ENCODE data around the gene KCNQ1.

Gene KCNQ1

DNA sequence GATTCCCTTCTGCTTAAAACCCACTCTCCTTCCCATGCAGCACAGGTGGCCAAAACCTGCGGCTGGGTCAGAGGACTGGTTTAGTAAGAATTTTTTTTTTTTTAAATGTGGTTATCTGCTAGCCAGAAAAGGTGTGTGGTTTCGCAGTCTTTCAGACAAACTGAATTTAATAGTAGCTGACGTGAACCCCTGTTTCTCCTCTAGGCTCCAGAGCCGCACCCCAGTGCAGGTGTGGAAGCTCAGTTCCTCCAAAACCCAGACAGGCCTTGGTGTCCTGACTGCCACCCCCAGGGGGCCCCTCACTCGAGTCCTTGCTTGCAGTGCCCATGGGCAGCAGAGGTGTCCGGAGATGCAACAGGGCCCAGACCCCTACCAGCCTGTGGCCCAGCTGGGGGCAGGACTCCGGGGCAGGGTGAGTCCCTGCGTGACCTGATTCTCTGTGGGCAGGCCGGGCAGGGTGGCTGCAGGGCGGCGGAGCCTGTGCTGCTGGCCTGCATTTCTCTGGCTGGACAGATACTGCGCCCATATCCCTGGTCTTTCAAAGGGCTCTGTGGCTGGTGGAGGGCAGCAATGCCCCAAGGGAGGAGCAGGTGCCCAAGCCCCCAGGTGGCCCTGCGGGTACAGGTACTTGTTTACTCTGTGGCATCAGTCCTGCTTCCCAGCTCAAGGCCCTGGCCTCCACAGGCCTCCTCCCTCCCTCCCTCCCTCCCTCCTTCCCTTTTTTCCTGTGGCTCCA lies 15.2 kb downstream of the KCNQ1 start:
- no peak for DNase-seq (ENCODE audit: low read depth in 3 of 3)

DNA sequence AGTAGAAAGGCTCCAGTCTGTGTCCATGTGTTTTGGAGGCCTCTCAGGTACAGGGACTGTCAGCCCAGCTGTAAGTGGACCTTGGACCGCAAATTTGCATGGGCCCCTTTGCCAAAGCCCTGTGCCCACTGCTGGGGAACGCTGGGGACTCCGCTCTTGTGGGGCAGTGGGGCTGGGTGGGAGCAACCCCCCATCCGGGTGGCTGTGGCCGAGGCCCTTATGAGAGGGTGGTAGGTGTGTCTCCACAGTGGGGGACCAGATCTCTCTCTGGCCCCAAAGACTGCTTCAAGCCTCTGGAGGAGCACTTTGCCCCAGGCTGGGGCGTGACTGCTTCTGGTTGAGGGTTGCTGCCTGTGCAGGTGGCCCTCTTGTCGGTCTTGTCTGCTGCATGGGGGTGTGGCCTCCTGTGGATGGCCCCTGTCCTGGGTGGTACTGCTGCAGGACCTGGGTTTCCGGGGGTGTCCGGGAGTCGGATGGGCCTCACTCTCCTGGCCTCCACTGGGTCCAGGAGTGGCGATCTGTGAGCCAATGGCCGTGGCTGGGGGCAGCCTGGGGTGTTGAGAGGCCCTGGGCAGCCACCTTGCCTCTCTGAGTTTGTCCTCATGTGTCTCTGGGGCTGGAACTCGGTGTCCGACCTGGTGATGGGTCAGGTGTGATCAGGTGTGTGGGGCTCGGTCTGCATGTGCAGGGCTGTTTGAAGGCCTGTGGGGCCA lies 15.9 kb downstream of the KCNQ1 start:
- no peak for DNase-seq (ENCODE audit: low read depth in 3 of 3)

DNA sequence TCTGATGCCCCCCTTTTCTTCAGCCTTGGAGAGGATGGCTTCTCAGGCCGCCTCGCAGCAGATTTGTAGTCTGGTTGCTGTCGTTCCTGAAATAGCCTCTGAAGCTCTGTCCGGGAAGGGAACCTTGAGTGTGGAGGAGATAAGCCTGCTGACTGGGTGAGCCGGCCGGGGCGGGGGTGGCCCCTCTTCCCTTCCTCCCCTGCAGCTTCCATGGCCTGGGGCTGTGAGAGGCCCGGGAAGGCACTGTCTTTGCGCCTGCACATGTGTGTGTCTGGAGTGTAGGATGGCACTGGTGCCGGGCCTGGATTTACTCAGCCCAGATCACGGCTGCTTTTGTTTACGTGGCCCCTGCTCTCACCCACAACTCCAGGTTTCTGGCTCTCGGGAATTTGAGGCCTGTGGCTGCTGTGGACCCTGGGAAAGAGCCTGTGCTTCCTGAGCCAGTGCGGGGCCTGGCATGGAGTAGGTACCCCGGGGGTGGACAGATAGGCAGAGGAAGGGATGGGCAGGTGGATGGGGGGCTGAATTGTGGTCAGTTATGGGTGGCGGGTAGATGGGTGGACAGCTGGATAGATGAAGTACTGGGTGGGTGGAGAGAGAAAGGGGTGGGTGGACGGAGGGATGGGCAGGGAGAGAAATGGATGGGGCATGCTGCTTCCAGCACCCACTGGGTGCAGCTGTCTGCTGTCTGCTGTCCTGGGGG lies 16.6 kb downstream of the KCNQ1 start:
- DNase-seq (ENCODE audit: low read depth in 3 of 3), result no peak

DNA sequence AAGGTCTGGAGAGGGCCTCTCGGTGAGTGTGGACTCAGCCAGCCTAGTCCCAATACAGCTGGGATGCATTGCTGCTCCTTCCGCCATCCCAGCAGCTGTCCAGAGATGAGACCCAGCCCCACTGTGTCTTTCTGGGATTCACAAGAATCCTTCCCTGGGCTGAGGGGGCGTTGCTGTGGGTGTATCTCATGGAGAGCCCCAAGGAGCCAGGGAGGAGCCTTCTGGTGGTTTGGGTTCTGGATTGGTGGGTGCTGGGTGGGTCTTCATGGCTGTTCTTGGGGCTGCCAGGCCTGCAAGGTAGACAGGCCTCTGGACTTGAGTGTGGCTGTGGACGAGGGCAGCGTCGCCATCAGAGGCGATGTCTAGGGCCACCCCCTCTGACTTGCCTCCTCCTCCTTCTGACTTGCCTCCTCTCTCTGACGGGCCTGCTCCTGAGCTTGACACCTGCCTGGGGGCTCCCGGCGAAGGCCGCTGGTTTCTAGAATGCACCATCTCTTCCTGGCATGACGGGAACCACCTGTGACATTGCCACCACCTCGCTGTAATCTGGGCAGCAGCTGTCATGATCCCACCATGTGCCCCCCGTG lies 17.2 kb downstream of the KCNQ1 start:
- DNase-seq (ENCODE audit: low read depth in 3 of 3), result no peak

- no peak for DNase-seq (ENCODE audit: low read depth in 3 of 3)
These were observed 17.8 kb downstream of the KCNQ1 start for GRCh38 chr11:2462543-2462985.

DNA sequence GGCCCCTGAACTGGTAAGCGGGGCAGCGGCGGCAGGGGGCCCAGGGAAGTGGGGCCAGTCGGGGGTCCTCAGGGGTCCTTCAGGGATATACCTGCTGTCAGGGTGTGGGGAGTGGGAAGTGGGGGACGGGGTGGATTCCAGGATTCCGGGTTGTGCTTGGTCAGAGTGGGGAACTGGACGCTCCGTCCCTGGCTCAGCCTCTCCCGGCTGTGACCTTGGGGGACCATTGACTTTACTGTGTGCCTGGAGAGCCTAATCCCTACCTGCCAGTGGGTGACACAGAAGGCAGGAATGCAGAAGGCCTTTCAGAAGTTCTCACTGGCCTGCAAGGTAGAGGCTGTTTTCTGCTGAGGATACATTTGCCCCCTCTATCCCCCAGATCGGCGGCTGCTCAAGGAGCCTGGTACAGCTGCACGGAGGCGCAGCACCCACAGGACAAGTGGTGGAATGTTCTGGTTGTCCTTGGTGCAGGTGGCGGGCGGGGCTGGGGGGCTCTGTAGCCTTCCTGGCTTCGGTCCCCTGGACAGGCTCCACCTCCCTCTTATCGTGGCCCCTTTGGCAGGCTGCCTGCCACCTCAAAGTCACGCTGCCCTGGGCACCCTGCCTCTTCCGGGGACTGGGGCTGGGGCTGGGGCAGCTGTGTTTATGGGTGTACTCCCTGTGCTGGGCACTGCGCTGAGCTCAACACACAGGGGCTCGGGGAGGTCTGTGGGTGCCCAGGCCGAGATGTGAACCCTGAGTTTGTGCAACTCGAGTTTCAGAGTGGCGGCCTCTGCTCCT lies 18.4 kb downstream of the KCNQ1 start:
- DNase-seq (ENCODE audit: low read depth in 3 of 3), result no peak

GRCh38 chr11:2463766-2464277 lies 19.0 kb downstream of the KCNQ1 start:
- DNase-seq (ENCODE audit: low read depth in 3 of 3), result no peak

DNA sequence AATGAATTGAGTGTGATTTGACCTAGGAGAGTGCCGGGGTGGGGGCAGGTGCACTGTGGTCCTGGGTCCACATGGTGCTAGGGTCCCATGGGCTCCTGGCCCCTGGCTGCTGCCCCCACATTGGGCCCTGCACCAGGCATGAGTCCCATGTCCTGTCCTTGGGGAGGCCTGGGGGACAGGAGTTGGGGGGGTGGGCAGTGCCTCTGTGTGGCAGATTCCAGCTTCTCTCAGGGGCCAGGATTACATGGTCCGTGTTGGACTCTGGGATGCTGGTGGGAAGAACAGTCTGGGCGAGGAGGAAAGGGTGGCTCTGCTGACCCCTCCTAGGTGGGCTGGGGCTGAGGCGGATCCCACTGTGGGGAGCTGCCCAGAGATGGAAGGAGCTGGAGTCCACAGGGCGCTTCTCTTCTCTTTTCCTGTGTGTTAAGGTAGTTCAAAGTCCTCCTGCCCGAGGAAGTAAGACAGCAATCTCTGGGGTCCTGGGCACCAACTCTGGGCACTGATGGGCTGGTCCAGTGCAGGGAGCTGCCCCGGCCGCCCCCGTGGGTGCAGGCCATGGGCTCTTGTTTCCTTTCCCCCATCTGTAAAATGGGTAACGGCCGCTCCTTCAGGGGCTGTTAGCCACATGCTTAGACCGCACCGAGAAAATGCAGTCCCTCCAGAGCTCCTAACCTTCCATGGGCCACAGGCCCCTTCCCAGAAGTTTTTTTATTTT lies 19.8 kb downstream of the KCNQ1 start:
- DNase-seq (ENCODE audit: low read depth in 3 of 3), result no peak

DNA sequence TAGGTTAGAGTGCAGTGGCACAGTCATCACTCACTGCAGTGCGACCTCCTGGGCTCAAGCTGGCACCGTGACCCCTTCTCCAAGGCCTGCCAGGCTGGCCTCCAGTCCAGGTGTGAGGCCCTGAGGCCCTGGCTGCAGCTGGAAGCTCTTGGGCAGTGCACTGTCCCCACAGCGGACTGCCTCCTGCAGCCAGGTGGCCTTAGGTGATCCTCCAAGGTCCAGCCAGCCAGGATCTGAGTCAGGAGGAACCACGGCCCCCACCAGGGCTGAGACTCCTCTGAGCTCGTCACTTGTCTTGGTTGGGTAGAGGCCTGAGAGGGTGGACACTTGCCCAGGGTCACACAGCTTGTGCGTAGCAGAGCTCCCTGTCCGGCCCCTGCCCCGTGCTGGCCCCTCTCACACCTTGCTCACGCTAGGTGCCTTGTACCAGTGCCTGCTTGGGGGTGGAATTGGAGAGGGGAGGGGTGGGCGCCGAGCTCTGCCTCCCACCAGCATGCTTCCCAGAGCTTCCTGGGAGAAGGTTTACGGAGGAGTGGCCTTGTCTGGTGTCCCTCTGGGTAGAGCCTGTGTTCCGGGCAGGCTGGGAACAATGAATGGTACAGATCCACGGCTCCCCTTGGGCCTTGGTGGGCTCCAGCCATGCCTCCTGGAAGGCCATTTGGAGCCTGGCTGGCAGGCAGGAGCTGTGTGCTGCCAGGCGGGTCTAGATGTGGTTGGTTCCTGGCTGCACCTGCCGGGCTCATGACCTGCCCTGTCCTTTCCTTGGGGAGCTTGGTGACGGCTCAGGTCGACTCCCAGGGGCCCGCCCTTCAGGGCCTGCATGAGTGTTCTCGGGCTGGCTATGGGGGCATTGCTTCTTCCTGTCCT lies 20.6 kb downstream of the KCNQ1 start:
- DNase-seq (ENCODE audit: low read depth in 3 of 3), result no peak

DNA sequence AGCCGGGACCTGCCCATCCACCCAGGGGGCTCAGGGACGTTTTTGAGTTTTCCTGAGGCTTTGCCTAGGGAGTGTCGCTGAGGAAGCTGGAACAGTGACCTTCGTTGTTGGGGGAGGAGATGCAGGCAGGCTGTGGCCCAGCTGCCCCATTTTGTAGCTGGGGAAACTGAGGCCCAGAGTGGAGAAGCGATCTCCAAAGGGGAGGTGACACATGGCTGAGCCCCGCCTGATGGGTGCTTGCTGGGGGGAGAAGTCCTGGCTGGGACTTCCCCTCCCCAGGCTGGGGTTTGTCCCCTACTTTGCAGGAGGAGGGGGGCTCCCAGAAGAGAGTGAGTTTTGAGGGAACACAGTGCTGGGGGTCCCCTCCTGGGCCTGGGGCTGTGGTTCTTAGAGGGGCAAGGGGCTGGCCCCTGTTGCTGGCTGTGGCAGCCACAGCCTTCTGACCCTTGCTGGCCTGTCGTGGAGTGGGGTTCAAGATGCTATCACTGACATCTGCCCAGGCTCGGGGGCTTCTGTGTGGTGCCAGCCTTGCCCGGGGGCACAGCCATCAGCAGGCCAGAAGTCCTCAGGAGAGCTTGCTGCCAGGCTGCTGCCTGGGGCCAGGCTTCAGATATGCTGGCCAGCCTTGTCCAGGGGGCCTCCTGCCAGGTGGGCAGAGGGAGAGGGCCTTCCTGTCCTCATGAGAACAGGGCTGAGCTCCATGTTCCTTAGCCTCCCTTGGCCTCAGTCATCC lies 21.4 kb downstream of the KCNQ1 start:
- no peak for DNase-seq (ENCODE audit: low read depth in 3 of 3)

GRCh38 chr11:2466869-2467694 lies 22.3 kb downstream of the KCNQ1 start:
- DNase-seq (ENCODE audit: low read depth in 3 of 3), result peak in 1 of 3 experiments; percentile 38

GRCh38 chr11:2467695-2468055 lies 22.9 kb downstream of the KCNQ1 start:
- DNase-seq (ENCODE audit: low read depth in 3 of 3), result no peak

- DNase-seq (ENCODE audit: low read depth in 3 of 3), result no peak
These were observed 23.8 kb downstream of the KCNQ1 start for GRCh38 chr11:2468363-2469235.

DNA sequence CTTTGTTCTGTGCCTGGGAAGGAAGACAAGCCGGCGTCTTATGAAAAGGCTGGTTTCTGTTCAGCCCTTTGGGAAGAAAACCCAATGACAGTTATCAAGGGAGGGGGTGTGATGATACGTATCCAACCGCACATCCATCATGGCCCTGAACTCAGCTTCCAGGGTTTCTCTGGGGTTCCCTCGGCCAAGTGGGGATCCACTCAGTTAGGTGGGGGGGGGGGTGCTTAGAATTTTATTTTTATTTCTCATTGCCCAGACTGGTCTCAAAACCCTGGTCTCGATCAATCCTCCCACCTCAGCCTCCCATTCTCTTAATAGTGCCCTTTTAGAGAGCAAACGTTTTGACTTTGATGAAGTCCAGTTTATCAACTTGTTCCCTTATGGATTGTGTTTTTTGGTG lies 25.7 kb downstream of the KCNQ1 start:
- no peak for DNase-seq (ENCODE audit: low read depth in 3 of 3)

GRCh38 chr11:2471048-2471803 lies 26.4 kb downstream of the KCNQ1 start:
- no peak for DNase-seq (ENCODE audit: low read depth in 3 of 3)

GRCh38 chr11:2471804-2472096 lies 26.9 kb downstream of the KCNQ1 start:
- DNase-seq (ENCODE audit: low read depth in 3 of 3), result no peak
